ENCODE results near the gene SCARB1.

SCARB1 gene

GRCh38 chr12:124851342-124851741, 12.3 kb downstream of the SCARB1 start:
- Histone ChIP-seq H3K4me3 (ENCODE audit: low read length) (no peak overlapping the region), H3K4me1 (ENCODE audit: insufficient read depth, low read length) (peaks cover 5% of the 10 kb centered on the region), H3K27me3 (ENCODE audit: insufficient read depth, low read length) (no peaks in the 10 kb centered on the region), H3K9me3 (ENCODE audit: low read length) (no peaks in the 10 kb centered on the region), H2AFZ (ENCODE audit: low read depth, low read length) (no peak overlapping the region), H3K36me3 (ENCODE audit: insufficient read depth, low read length) (no peaks in the 10 kb centered on the region)

- H2AFZ ChIP-seq (ENCODE audit: low read depth, low read length) = no peak overlapping the region
- H3K9me3 ChIP-seq (ENCODE audit: low read length) = no peaks in the 10 kb centered on the region
- no peak overlapping the region for H3K4me3 ChIP-seq (ENCODE audit: low read length)
- H3K4me1 ChIP-seq (ENCODE audit: insufficient read depth, low read length) = peaks cover 5% of the 10 kb centered on the region
- H3K36me3 ChIP-seq (ENCODE audit: insufficient read depth, low read length) = no peaks in the 10 kb centered on the region
- H3K27me3 ChIP-seq (ENCODE audit: insufficient read depth, low read length) = no peaks in the 10 kb centered on the region
Measured at GRCh38 chr12:124849382-124849781, 14.3 kb downstream of the SCARB1 start.

- no peak overlapping the region for H3K4me3 ChIP-seq (ENCODE audit: low read length)
- H3K27me3 ChIP-seq (ENCODE audit: insufficient read depth, low read length) = no peaks in the 10 kb centered on the region
- H2AFZ ChIP-seq (ENCODE audit: low read depth, low read length) = no peak overlapping the region
- H3K9me3 ChIP-seq (ENCODE audit: low read length) = no peaks in the 10 kb centered on the region
- H3K36me3 ChIP-seq (ENCODE audit: insufficient read depth, low read length) = no peaks in the 10 kb centered on the region
- peaks cover 5% of the 10 kb centered on the region for H3K4me1 ChIP-seq (ENCODE audit: insufficient read depth, low read length)
Measured at GRCh38 chr12:124848621-124849380, 14.9 kb downstream of the SCARB1 start.

- Histone ChIP-seq H3K4me3 (ENCODE audit: low read length) (no peak overlapping the region), H3K27me3 (ENCODE audit: insufficient read depth, low read length) (no peaks in the 10 kb centered on the region), H2AFZ (ENCODE audit: low read depth, low read length) (no peak overlapping the region), H3K4me1 (ENCODE audit: insufficient read depth, low read length) (peaks cover 5% of the 10 kb centered on the region), H3K9me3 (ENCODE audit: low read length) (no peaks in the 10 kb centered on the region), H3K36me3 (ENCODE audit: insufficient read depth, low read length) (no peaks in the 10 kb centered on the region)
Measured at GRCh38 chr12:124847113-124848074, 16.3 kb downstream of the SCARB1 start.

GRCh38 chr12:124844411-124845397, 19.0 kb downstream of the SCARB1 start:
- no peaks in the 10 kb centered on the region for H3K36me3 ChIP-seq (ENCODE audit: insufficient read depth, low read length)
- no peak overlapping the region for H2AFZ ChIP-seq (ENCODE audit: low read depth, low read length)

GRCh38 chr12:124842800-124843510, 20.7 kb downstream of the SCARB1 start:
- Histone ChIP-seq H3K4me1 (ENCODE audit: insufficient read depth, low read length) (peaks cover 7% of the 10 kb centered on the region), H2AFZ (ENCODE audit: low read depth, low read length) (no peak overlapping the region), H3K27me3 (ENCODE audit: insufficient read depth, low read length) (no peaks in the 10 kb centered on the region), H3K4me3 (ENCODE audit: low read length) (no peak overlapping the region), H3K36me3 (ENCODE audit: insufficient read depth, low read length) (no peaks in the 10 kb centered on the region), H3K9me3 (ENCODE audit: low read length) (no peaks in the 10 kb centered on the region)

More at GRCh38 chr12:124844411-124845397, 19.0 kb downstream of the SCARB1 start:
- Histone ChIP-seq H3K27me3 (ENCODE audit: insufficient read depth, low read length) (no peaks in the 10 kb centered on the region), H3K4me3 (ENCODE audit: low read length) (no peak overlapping the region), H3K9me3 (ENCODE audit: low read length) (no peaks in the 10 kb centered on the region), H3K4me1 (ENCODE audit: insufficient read depth, low read length) (peaks cover 7% of the 10 kb centered on the region)

GRCh38 chr12:124842073-124842749, 21.5 kb downstream of the SCARB1 start:
- no peak overlapping the region for H3K4me3 ChIP-seq (ENCODE audit: low read length)
- H3K36me3 ChIP-seq (ENCODE audit: insufficient read depth, low read length) = no peaks in the 10 kb centered on the region

GRCh38 chr12:124841558-124841945, 22.1 kb downstream of the SCARB1 start:
- Histone ChIP-seq H3K4me1 (ENCODE audit: insufficient read depth, low read length) (peaks cover 2% of the 10 kb centered on the region), H3K27me3 (ENCODE audit: insufficient read depth, low read length) (no peaks in the 10 kb centered on the region), H3K4me3 (ENCODE audit: low read length) (no peak overlapping the region), H2AFZ (ENCODE audit: low read depth, low read length) (no peak overlapping the region), H3K36me3 (ENCODE audit: insufficient read depth, low read length) (no peaks in the 10 kb centered on the region), H3K9me3 (ENCODE audit: low read length) (no peaks in the 10 kb centered on the region)

More at GRCh38 chr12:124842073-124842749, 21.5 kb downstream of the SCARB1 start:
- H3K27me3 ChIP-seq (ENCODE audit: insufficient read depth, low read length) = no peaks in the 10 kb centered on the region
- H3K9me3 ChIP-seq (ENCODE audit: low read length) = no peaks in the 10 kb centered on the region
- H2AFZ ChIP-seq (ENCODE audit: low read depth, low read length) = no peak overlapping the region
- peaks cover 2% of the 10 kb centered on the region for H3K4me1 ChIP-seq (ENCODE audit: insufficient read depth, low read length)

- Histone ChIP-seq H3K9me3 (ENCODE audit: low read length) (no peaks in the 10 kb centered on the region), H3K4me1 (ENCODE audit: insufficient read depth, low read length) (peaks cover 15% of the 10 kb centered on the region)
Measured at GRCh38 chr12:124837958-124838803, 25.5 kb downstream of the SCARB1 start.

GRCh38 chr12:124837249-124837897, 26.3 kb downstream of the SCARB1 start:
- H3K4me1 ChIP-seq (ENCODE audit: insufficient read depth, low read length) = peaks cover 15% of the 10 kb centered on the region
- H3K36me3 ChIP-seq (ENCODE audit: insufficient read depth, low read length) = no peaks in the 10 kb centered on the region
- H3K4me3 ChIP-seq (ENCODE audit: low read length) = no peak overlapping the region
- H3K9me3 ChIP-seq (ENCODE audit: low read length) = no peaks in the 10 kb centered on the region
- no peaks in the 10 kb centered on the region for H3K27me3 ChIP-seq (ENCODE audit: insufficient read depth, low read length)
- H2AFZ ChIP-seq (ENCODE audit: low read depth, low read length) = no peak overlapping the region

More at GRCh38 chr12:124837958-124838803, 25.5 kb downstream of the SCARB1 start:
- H3K27me3 ChIP-seq (ENCODE audit: insufficient read depth, low read length) = no peaks in the 10 kb centered on the region
- no peak overlapping the region for H2AFZ ChIP-seq (ENCODE audit: low read depth, low read length)
- H3K4me3 ChIP-seq (ENCODE audit: low read length) = no peak overlapping the region
- no peaks in the 10 kb centered on the region for H3K36me3 ChIP-seq (ENCODE audit: insufficient read depth, low read length)

- no peaks in the 10 kb centered on the region for H3K27me3 ChIP-seq (ENCODE audit: insufficient read depth, low read length)
- H3K4me3 ChIP-seq (ENCODE audit: low read length) = no peak overlapping the region
- H3K4me1 ChIP-seq (ENCODE audit: insufficient read depth, low read length) = peaks cover 12% of the 10 kb centered on the region
- no peaks in the 10 kb centered on the region for H3K9me3 ChIP-seq (ENCODE audit: low read length)
- no peak overlapping the region for H2AFZ ChIP-seq (ENCODE audit: low read depth, low read length)
- no peaks in the 10 kb centered on the region for H3K36me3 ChIP-seq (ENCODE audit: insufficient read depth, low read length)
Measured at GRCh38 chr12:124836759-124837158, 26.9 kb downstream of the SCARB1 start.

Data from neuron (in vitro differentiated cells).